ENCODE results near the gene PPIL6.
A peak's percentile ranks its signal among the peaks of the same experiment; 100 is the strongest.

The PPIL6 gene

DNA sequence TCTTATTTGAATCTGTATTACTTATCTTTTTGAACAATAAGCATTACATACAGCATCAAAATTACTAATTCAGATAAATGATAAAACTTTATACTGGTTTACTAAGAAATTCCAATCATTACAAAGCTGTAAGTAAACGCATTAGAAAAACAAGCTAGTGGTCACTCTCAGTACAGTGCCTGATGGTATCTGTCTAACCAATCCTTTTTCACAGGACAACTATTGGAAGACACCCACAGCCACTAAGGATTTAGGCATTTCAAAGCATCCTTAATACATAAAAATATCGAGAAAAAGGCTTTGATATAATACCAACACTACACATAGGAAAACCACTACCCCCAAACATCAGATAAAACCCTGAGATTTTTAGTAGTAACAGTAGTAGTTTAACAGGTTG, 60.7 kb downstream of the PPIL6 start:
- Histone ChIP-seq H3K36me3 (ENCODE audit: control insufficient read depth, insufficient read depth, low read length) (peaks cover 5% of the 10 kb centered on the region), H3K27me3 (replicated peaks; ENCODE audit: control insufficient read depth, insufficient read depth, low read length) (no peaks in the 10 kb centered on the region), H3K4me3 (replicated peaks; ENCODE audit: low read depth, low read length) (peak overlapping the region; percentile 97)
- no peak for DNase-seq (ENCODE audit: extremely low read depth, insufficient read length)
- TF ChIP-seq, protein P1, sequence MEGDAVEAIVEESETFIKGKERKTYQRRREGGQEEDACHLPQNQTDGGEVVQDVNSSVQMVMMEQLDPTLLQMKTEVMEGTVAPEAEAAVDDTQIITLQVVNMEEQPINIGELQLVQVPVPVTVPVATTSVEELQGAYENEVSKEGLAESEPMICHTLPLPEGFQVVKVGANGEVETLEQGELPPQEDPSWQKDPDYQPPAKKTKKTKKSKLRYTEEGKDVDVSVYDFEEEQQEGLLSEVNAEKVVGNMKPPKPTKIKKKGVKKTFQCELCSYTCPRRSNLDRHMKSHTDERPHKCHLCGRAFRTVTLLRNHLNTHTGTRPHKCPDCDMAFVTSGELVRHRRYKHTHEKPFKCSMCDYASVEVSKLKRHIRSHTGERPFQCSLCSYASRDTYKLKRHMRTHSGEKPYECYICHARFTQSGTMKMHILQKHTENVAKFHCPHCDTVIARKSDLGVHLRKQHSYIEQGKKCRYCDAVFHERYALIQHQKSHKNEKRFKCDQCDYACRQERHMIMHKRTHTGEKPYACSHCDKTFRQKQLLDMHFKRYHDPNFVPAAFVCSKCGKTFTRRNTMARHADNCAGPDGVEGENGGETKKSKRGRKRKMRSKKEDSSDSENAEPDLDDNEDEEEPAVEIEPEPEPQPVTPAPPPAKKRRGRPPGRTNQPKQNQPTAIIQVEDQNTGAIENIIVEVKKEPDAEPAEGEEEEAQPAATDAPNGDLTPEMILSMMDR (IDR thresholded peaks at IDR 0.05; ENCODE audit: insufficient read depth, low read length, poor library complexity, severe bottlenecking) = no peak

DNA sequence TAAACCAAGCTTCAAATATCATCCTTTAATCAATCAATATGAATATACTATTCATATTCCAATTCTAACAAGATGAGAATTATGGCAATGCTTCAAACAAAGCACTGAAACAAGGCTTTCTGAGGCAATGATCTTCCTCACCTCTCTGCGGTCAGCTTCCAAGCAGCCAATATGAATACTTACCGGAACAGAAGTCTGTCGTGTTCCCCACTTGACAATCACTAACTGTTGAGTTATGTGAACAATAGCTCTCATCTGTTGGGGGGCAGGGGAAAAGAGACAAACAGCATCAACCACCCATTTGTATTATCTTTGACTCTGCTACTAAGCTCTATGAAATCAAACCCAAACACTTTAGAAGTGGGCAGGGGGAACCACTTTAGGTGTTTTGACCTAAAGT, 62.7 kb downstream of the PPIL6 start:
- no peak overlapping the region for H3K4me3 ChIP-seq (replicated peaks; ENCODE audit: low read depth, low read length)
- no peak for DNase-seq (ENCODE audit: extremely low read depth, insufficient read length)
- peaks cover 8% of the 10 kb centered on the region for H3K36me3 ChIP-seq (ENCODE audit: control insufficient read depth, insufficient read depth, low read length)
- H3K27me3 ChIP-seq (replicated peaks; ENCODE audit: control insufficient read depth, insufficient read depth, low read length) = no peaks in the 10 kb centered on the region
- TF ChIP-seq, protein P1 (IDR thresholded peaks at IDR 0.05; ENCODE audit: insufficient read depth, low read length, poor library complexity, severe bottlenecking) = no peak

DNA sequence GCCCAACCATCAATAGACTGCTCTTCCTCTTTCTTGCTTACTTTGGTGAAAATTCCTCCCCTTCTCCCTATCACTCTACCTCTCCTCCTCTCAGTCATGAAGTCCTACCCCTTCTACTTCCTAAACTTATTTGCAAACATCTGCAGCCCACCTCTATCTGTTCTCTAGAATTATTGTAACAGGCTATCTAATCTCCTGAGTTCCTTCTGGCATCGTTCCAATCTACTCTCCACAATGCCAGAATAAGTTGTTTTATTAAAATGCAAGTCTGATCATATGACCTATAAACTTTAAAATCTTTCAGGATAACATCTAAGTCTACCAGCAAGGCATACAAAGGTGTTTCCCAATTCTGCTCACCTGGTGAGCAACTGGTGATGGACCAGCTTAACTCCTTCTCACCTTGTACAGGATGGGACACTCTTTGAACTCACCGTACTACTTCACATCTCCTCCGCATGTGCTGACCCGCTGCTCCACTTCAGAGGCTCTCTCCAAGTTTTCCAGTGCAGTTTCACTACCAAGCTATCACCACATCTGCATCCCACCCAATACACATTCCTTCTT, 66.0 kb downstream of the PPIL6 start:
- TF ChIP-seq, protein P1 (IDR thresholded peaks at IDR 0.05; ENCODE audit: insufficient read depth, low read length, poor library complexity, severe bottlenecking) = no peak
- DNase-seq (ENCODE audit: extremely low read depth, insufficient read length) = no peak
- no peaks in the 10 kb centered on the region for H3K27me3 ChIP-seq (replicated peaks; ENCODE audit: control insufficient read depth, insufficient read depth, low read length)
- peaks cover 9% of the 10 kb centered on the region for H3K36me3 ChIP-seq (ENCODE audit: control insufficient read depth, insufficient read depth, low read length)
- H3K4me3 ChIP-seq (replicated peaks; ENCODE audit: low read depth, low read length) = no peak overlapping the region

DNA sequence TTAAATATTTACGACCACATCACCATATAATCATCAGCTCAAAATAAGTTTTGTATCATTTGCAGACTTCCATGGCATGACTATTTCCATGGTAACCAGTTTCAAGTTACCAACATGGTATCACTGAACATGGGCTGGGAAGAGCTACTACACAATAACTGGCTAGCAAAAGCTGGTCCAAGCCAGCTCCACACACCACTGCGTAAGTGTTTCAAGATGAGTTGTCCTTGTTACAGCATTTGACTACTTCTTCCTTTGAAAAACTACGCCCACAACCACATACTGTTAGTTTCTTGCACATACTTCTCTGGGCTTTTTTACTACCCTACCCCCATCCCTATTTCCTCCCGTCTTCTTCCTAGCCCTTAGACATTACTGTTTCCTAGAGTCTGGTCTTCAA, 66.7 kb downstream of the PPIL6 start:
- DNase-seq (ENCODE audit: extremely low read depth, insufficient read length) = peak; percentile 77
- no peaks in the 10 kb centered on the region for H3K27me3 ChIP-seq (replicated peaks; ENCODE audit: control insufficient read depth, insufficient read depth, low read length)
- TF ChIP-seq, protein P1 (IDR thresholded peaks at IDR 0.05; ENCODE audit: insufficient read depth, low read length, poor library complexity, severe bottlenecking) = no peak
- peaks cover 9% of the 10 kb centered on the region for H3K36me3 ChIP-seq (ENCODE audit: control insufficient read depth, insufficient read depth, low read length)
- no peak overlapping the region for H3K4me3 ChIP-seq (replicated peaks; ENCODE audit: low read depth, low read length)

DNA sequence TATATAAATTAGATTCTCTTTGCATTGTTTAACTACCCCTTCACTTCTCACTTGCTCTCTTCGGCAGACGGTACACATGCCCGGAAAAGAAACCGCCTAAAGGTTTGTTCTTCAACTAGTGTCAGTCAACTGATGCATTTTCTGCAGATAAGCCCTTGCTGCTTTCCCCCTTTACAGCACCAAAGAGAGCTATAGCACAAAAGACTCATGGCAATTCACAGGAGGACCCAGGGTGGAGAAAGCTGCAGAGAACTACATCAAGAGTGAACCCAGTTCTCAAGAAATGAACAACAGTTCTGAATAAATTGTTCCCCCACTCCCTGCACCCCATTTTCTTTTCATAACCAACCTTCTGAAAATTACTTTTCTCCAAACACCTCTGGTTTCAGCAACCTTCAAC, 67.1 kb downstream of the PPIL6 start:
- no peaks in the 10 kb centered on the region for H3K27me3 ChIP-seq (replicated peaks; ENCODE audit: control insufficient read depth, insufficient read depth, low read length)
- TF ChIP-seq, protein P1 (IDR thresholded peaks at IDR 0.05; ENCODE audit: insufficient read depth, low read length, poor library complexity, severe bottlenecking) = no peak
- no peak for DNase-seq (ENCODE audit: extremely low read depth, insufficient read length)
- peaks cover 9% of the 10 kb centered on the region for H3K36me3 ChIP-seq (ENCODE audit: control insufficient read depth, insufficient read depth, low read length)
- H3K4me3 ChIP-seq (replicated peaks; ENCODE audit: low read depth, low read length) = no peak overlapping the region; the same call in 1 of the 2 replicates

DNA sequence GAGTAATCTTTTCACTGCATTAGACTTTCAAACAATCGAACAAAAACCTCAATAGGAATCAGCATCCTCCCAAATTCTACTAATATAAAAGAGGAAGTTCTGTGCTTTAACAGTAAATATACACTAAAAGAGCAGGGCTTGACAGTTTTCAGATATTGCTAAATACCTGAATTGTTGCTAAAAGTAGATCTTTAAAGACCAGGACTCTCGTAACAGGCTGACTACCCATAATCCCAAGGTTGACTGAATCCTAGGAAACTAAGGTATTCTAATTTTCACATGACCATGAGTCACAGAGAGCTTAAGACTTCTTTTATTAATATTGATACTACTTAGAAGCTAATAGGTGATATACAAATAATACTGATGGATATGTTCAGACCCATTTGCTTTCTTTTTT, 68.3 kb downstream of the PPIL6 start:
- no peak for DNase-seq (ENCODE audit: extremely low read depth, insufficient read length)
- TF ChIP-seq, protein P1 (IDR thresholded peaks at IDR 0.05; ENCODE audit: insufficient read depth, low read length, poor library complexity, severe bottlenecking) = no peak
- Histone ChIP-seq H3K27me3 (replicated peaks; ENCODE audit: control insufficient read depth, insufficient read depth, low read length) (no peaks in the 10 kb centered on the region), H3K4me3 (replicated peaks; ENCODE audit: low read depth, low read length) (no peak overlapping the region), H3K36me3 (ENCODE audit: control insufficient read depth, insufficient read depth, low read length) (peaks cover 7% of the 10 kb centered on the region)

Data from GM06990 (cell line).